ENCODE results near the gene KRT5.

The KRT5 gene

GRCh38 chr12:52521175-52521567, 977 bp upstream of the KRT5 start:
- H3K4me3 ChIP-seq (ENCODE audit: low read depth, low read length), result no peak overlapping the region
- ChIA-PET POLR2A (no interaction called here), CTCF (interaction anchor here (1.5 to 7.5 kb wide), 4 partner anchors 13 to 359 kb away, joined by 4 to 48 read pairs (median 10); no protein-coding TSS in a partner anchor)
- no peak for TF ChIP-seq CTCF (IDR thresholded peaks at IDR 0.05; ENCODE audit: insufficient read depth, low read length, missing control alignments)
- no peak for DNase-seq (ENCODE audit: low read depth, low spot score)

GRCh38 chr12:52519387-52519703, 849 bp downstream of the KRT5 start:
- ChIA-PET POLR2A (no interaction called here), CTCF (interaction anchor here (1.3 to 7.5 kb wide), 3 partner anchors 11 to 359 kb away, joined by 3 to 48 read pairs (median 4); no protein-coding TSS in a partner anchor)
- DNase-seq (ENCODE audit: low read depth, low spot score), result no peak
- TF ChIP-seq CTCF (IDR thresholded peaks at IDR 0.05; ENCODE audit: insufficient read depth, low read length, missing control alignments), result no peak
- no peak overlapping the region for H3K4me3 ChIP-seq (ENCODE audit: low read depth, low read length)

- TF ChIP-seq CTCF (IDR thresholded peaks at IDR 0.05; ENCODE audit: insufficient read depth, low read length, missing control alignments), result no peak
- ChIA-PET CTCF (interaction anchor here (2.2 to 7.5 kb wide), 2 partner anchors 11 to 361 kb away, joined by 5 to 48 read pairs; no protein-coding TSS in a partner anchor), POLR2A (no interaction called here)
- H3K4me3 ChIP-seq (ENCODE audit: low read depth, low read length), result no peak overlapping the region
- DNase-seq (ENCODE audit: low read depth, low spot score), result no peak
Observed at GRCh38 chr12:52518574-52519386, 1.4 kb downstream of the KRT5 start.

- POLR2A ChIA-PET, result no interaction called here
- no peak for TF ChIP-seq CTCF (IDR thresholded peaks at IDR 0.05; ENCODE audit: insufficient read depth, low read length, missing control alignments)
- CTCF ChIA-PET, result interaction anchor here (1.4 to 7.5 kb wide), 3 partner anchors 10 to 362 kb away, joined by 3 to 48 read pairs (median 5); no protein-coding TSS in a partner anchor
- DNase-seq (ENCODE audit: low read depth, low spot score), result no peak
- H3K4me3 ChIP-seq (ENCODE audit: low read depth, low read length), result no peak overlapping the region
Observed at GRCh38 chr12:52517888-52518287, 2.3 kb downstream of the KRT5 start.

GRCh38 chr12:52517005-52517835, 3.0 kb downstream of the KRT5 start:
- no peak overlapping the region for H3K4me3 ChIP-seq (ENCODE audit: low read depth, low read length)
- no peak for TF ChIP-seq CTCF (IDR thresholded peaks at IDR 0.05; ENCODE audit: insufficient read depth, low read length, missing control alignments)
- no peak for DNase-seq (ENCODE audit: low read depth, low spot score)
- POLR2A ChIA-PET, result no interaction called here
- CTCF ChIA-PET, result interaction anchor here (1.2 to 7.5 kb wide), 4 partner anchors 9 to 363 kb away, joined by 3 to 48 read pairs (median 4); no protein-coding TSS in a partner anchor
